Loucy (cell line): Measurements from ENCODE around the gene CIAPIN1.

Source experiments
- CTCF ChIP-seq: fragments of 200-600 bp; sonication (generic); conservative IDR thresholded peaks from 2 replicates; pipeline ENCODE4 v1.5.1; 2014; ENCODE audit warnings: mild to moderate bottlenecking, antibody characterized with exemption, low read length
- EZH2phosphoT487 ChIP-seq: fragments of 200-600 bp; IDR thresholded peaks from 2 replicates; pipeline ENCODE4 v1.6.1; 2018; ENCODE audit warnings: antibody characterized with exemption, mild to moderate bottlenecking, moderate library complexity, borderline replicate concordance

GRCh38 chr16:57411362-57411976 is 35.7 kb downstream of the CIAPIN1 start:
- no peak for TF ChIP-seq CTCF
- TF ChIP-seq EZH2phosphoT487: no peak
